K562 (cell line): ENCODE data around the gene CERS6. TPM values are rescaled to one million over a fixed set of nuclear protein-coding genes. Genes with fewer than 3 reads are reported as not detected.

Experiments used
- ATAC-seq: fragments of 200-7000 bp; cut with Tn5 transposase; 3 replicates; pipeline ENCODE4 v1.9.1; 2020; ENCODE audit warnings: moderate library complexity
- BruUV-seq: library from RNA; stranded (reverse); fragments of 400-500 nt; replicated peaks from 2 replicates; lab custom pipeline; 2021; lab: Mats Ljungman, UMichigan
- CTCF ChIA-PET: fragments of 300-600 bp; formaldehyde crosslinking; extraction: SDS; loops from one replicate; lab custom pipeline; 2021; ENCODE audit warnings: low intra/inter-chr PET ratio; lab: Yijun Ruan, JAX
- POLR2A ChIA-PET: fragments of 300-600, 350-650 bp; sonication (Branson Sonifier 250); formaldehyde crosslinking; extraction: SDS; loops from one replicate; lab custom pipeline; 2021; ENCODE audit warnings: antibody characterized with exemption, inconsistent platforms; lab: Yijun Ruan, JAX
- DNase-seq, 4 experiments: peaks; one replicate each; pipeline versions ENCODE4 v3.0.0 to v3.0.0-alpha.2; 2011 to 2018; ENCODE audit warnings: low spot score in 3 of 4, mixed read lengths in 3 of 4; ENCODE audit errors: extremely low read depth in 1 of 4
- FAIRE-seq: peaks from 2 replicates; lab custom pipeline; 2011; peaks lifted over from hg19 to GRCh38; lab: Jason Lieb, UNC
- H2AFZ ChIP-seq: 2 replicates; pipeline ENCODE4 v1.6.0; 2011; ENCODE audit warnings: low read depth, low read length, control low read depth, inconsistent platforms
- H3K27ac ChIP-seq: fragments of 200-600 bp; 3 replicates; pipeline ENCODE4 v1.8.0; 2011; ENCODE audit warnings: low read depth, mild to moderate bottlenecking, control low read depth, inconsistent platforms, low read length, moderate library complexity, mixed read lengths; ENCODE audit errors: extremely low read depth
- H3K27me3 ChIP-seq, 2 experiments: fragments of 300-600 bp in 1 of 2; 2 replicates in 1 of 2; 3 replicates in 1 of 2; pipeline versions ENCODE4 v1.6.0 to v1.8.0; 2011; ENCODE audit warnings: inconsistent platforms in 2 of 2, low read length in 2 of 2, mild to moderate bottlenecking in 1 of 2, mixed read lengths in 1 of 2, moderate library complexity in 1 of 2; ENCODE audit not compliant: control insufficient read depth in 2 of 2, insufficient read depth in 2 of 2
- H3K36me3 ChIP-seq: fragments of 300-600 bp; 3 replicates; pipeline ENCODE4 v1.8.0; 2011; ENCODE audit warnings: mild to moderate bottlenecking, low read length, inconsistent platforms; ENCODE audit not compliant: control insufficient read depth, insufficient read depth
- H3K4me1 ChIP-seq, 2 experiments: fragments of 200-600 bp in 1 of 2; replicated peaks in 1 of 2; 2 replicates in 1 of 2; 3 replicates in 1 of 2; pipeline versions ENCODE4 v1.5.1 to v1.8.0; 2011; ENCODE audit warnings: inconsistent platforms in 2 of 2, low read length in 2 of 2, mild to moderate bottlenecking in 1 of 2, mixed read lengths in 1 of 2, moderate library complexity in 1 of 2; ENCODE audit not compliant: control insufficient read depth in 2 of 2, insufficient read depth in 2 of 2
- H3K4me2 ChIP-seq: 2 replicates; pipeline ENCODE4 v1.6.1; 2011; ENCODE audit warnings: low read length, control low read depth, inconsistent platforms, mixed read lengths; ENCODE audit not compliant: insufficient read depth
- H3K4me3 ChIP-seq: fragments of 200-600 bp; sonication (generic), shearing (Covaris generic); 2 replicates; pipeline ENCODE4 v1.5.1; 2016; ENCODE audit warnings: control low read depth, inconsistent platforms
- H3K79me2 ChIP-seq: fragments of 200-600 bp; 3 replicates; pipeline ENCODE4 v1.8.0; 2011; ENCODE audit warnings: low read length, inconsistent platforms; ENCODE audit not compliant: control insufficient read depth, insufficient read depth
- H3K9ac ChIP-seq, 2 experiments: 2 replicates each; pipeline versions ENCODE4 v1.6.0 to v1.6.1; 2011; ENCODE audit warnings: low read depth in 2 of 2, low read length in 2 of 2, control low read depth in 1 of 2, inconsistent platforms in 1 of 2, mild to moderate bottlenecking in 1 of 2, mixed read lengths in 1 of 2; ENCODE audit not compliant: insufficient read depth in 1 of 2
- H3K9me1 ChIP-seq: one replicate; pipeline ENCODE4 v1.6.0; 2011; ENCODE audit warnings: inconsistent platforms, mild to moderate bottlenecking, low read length, moderate library complexity; ENCODE audit not compliant: control insufficient read depth, insufficient read depth
- H3K9me3 ChIP-seq: replicated peaks from 2 replicates; pipeline ENCODE4 v1.5.1; 2011; ENCODE audit warnings: low read depth, low read length, inconsistent platforms; ENCODE audit not compliant: control insufficient read depth, insufficient read depth
- H4K20me1 ChIP-seq: replicated peaks from 2 replicates; pipeline ENCODE4 v1.6.1; 2011; ENCODE audit warnings: low read length, inconsistent platforms, mixed read lengths; ENCODE audit not compliant: control insufficient read depth, insufficient read depth
- CTCFL ChIP-seq: IDR thresholded peaks from 2 replicates; pipeline ENCODE4 v1.6.1; 2011; ENCODE audit warnings: borderline replicate concordance, low read depth, mild to moderate bottlenecking, moderate library complexity, low read length; ENCODE audit not compliant: insufficient read depth, poor library complexity, severe bottlenecking
- GATA2 ChIP-seq: sonication (generic); formaldehyde crosslinking; IDR thresholded peaks from 2 replicates; pipeline ENCODE4 v1.4.0; 2020; ENCODE audit warnings: mild to moderate bottlenecking, missing genetic modification reagents
- GATAD2A ChIP-seq: fragments of 450-650 bp; IDR thresholded peaks from 2 replicates; pipeline ENCODE4 v1.6.1; 2017
- HMG20B ChIP-seq: fragments of 250-450 bp; sonication (Bioruptor Pico); IDR thresholded peaks from 2 replicates; pipeline ENCODE4 v1.5.0; 2021; ENCODE audit warnings: mild to moderate bottlenecking
- MXD1 ChIP-seq: fragments of 250-450 bp; sonication (Bioruptor Pico); IDR thresholded peaks from 2 replicates; pipeline ENCODE4 v1.8.0; 2021; ENCODE audit warnings: borderline replicate concordance, mild to moderate bottlenecking, moderate library complexity; ENCODE audit not compliant: poor library complexity, severe bottlenecking
- NR0B1 ChIP-seq: fragments of 450-650 bp; IDR thresholded peaks from one replicate; pipeline ENCODE4 v1.6.1; 2018; ENCODE audit warnings: mild to moderate bottlenecking, moderate library complexity; ENCODE audit not compliant: partially characterized antibody
- POLR3A ChIP-seq: IDR thresholded peaks from 2 replicates; pipeline ENCODE4 v1.6.1; 2011; ENCODE audit warnings: borderline replicate concordance, mild to moderate bottlenecking, moderate library complexity; ENCODE audit not compliant: insufficient read length, insufficient read depth; ENCODE audit errors: extremely low read depth
- YBX1 ChIP-seq: fragments of 450-650 bp; IDR thresholded peaks from 2 replicates; pipeline ENCODE4 v1.7.1; 2016; ENCODE audit warnings: mild to moderate bottlenecking
- ZNF124 ChIP-seq: sonication (generic); formaldehyde crosslinking; IDR thresholded peaks from 2 replicates; pipeline ENCODE4 v1.8.1; 2022; ENCODE audit warnings: missing genetic modification reagents
- ZNF445 ChIP-seq: fragments of 250-450 bp; sonication (Bioruptor Pico); IDR thresholded peaks from 2 replicates; pipeline ENCODE4 v1.4.0; 2020; ENCODE audit warnings: low read depth, mild to moderate bottlenecking, moderate library complexity
- WGBS: fragments of 100-300 bp; shearing (Covaris generic); methylation state at CpG from one replicate; pipeline ENCODE4 v1.1.6; 2016; ENCODE audit warnings: low coverage, mixed read lengths; ENCODE audit not compliant: insufficient coverage; ENCODE audit errors: missing lambda C conversion rate; 5-methylcytosine and 5-hydroxymethylcytosine counted together
- in situ Hi-C: fragments of 300-500 bp; cut with MboI; formaldehyde crosslinking; loops from 4 replicates; pipeline ENCODE4 v1.15.0; 2018; ENCODE audit warnings: inconsistent platforms, mixed read lengths
- intact Hi-C: fragments of 100-400 bp; cut with micrococcal nuclease; formaldehyde crosslinking; loops from 2 replicates; pipeline ENCODE4 v1.14.2; 2022
- polyA plus RNA-seq, 8 experiments: library from polyadenylated mRNA; depleted of rRNA in 4 of 8; stranded (reverse) in 5 of 8; unstranded in 3 of 8; fragments of >200 nt; fragmentation: Nextera tagmentation in 2 of 8; fragmentation: Illumina TruSeq in 1 of 8; extraction: Ambion mirVana in 2 of 8; extraction: Trizol in 1 of 8; gene quantifications; 2 replicates each; pipeline versions ENCODE4 v1.2.1 to v1.2.3, GENCODE V29; 2011 to 2014; ENCODE audit warnings: inconsistent platforms in 1 of 8, missing spikeins in 1 of 8
- total RNA-seq, 7 experiments: library from RNA; depleted of rRNA in 6 of 7; stranded (reverse); fragments of >200 nt in 6 of 7; fragmentation: Illumina TruSeq in 2 of 7; extraction: Trizol in 2 of 7; gene quantifications; 2 replicates each; pipeline versions ENCODE4 v1.2.1 to v1.2.3, GENCODE V29; 2011 to 2021; ENCODE audit warnings: low replicate concordance in 1 of 7

CERS6 gene
- total and polyA plus RNA-seq, 9 of the 15 experiments (the other 6 are each of a cell fraction or from before 2014, with no cell fraction given): 1.6 to 13.6 (median 11.4) TPM

- no peaks in the 10 kb centered on the region for H3K9me1 ChIP-seq
- H3K9me3 ChIP-seq: no peaks in the 10 kb centered on the region
- no peaks in the 10 kb centered on the region for H3K79me2 ChIP-seq
- ATAC-seq (no peak), DNase-seq (no peak), FAIRE-seq (no peak)
- CTCF ChIA-PET: no interaction called here
- no peaks in the 10 kb centered on the region for H3K4me1 ChIP-seq
- H4K20me1 ChIP-seq: no peaks in the 10 kb centered on the region
- POLR2A ChIA-PET: interaction anchor here (0.6 to 1.7 kb wide), 5 partner anchors 10 to 118 kb away, joined by 3 to 6 read pairs (median 3); no protein-coding TSS in a partner anchor
- in situ Hi-C loops: no loop called here
- H3K36me3 ChIP-seq: no peaks in the 10 kb centered on the region
- H3K9ac ChIP-seq: no peak overlapping the region
- BruUV-seq: no TSS peak
- intact Hi-C loops: no loop called here
- no peak overlapping the region for H3K4me2 ChIP-seq
- 14% methylated on average over 6 of the region's 6 CpGs for WGBS
- H3K4me3 ChIP-seq: no peak overlapping the region
- H3K27ac ChIP-seq: no peak overlapping the region
- H3K27me3 ChIP-seq: no peaks in the 10 kb centered on the region
- TF ChIP-seq GATAD2A (no peak), MXD1 (CRISPR knock-in tag) (no peak), NR0B1 (no peak), CTCFL (no peak), YBX1 (no peak), GATA2 (no peak), ZNF445 (CRISPR knock-in tag) (no peak), POLR3A (no peak), HMG20B (no peak), ZNF124 (CRISPR knock-in tag) (no peak)
- H2AFZ ChIP-seq: no peak overlapping the region
These were observed 14.7 kb upstream of the CERS6 start for GRCh38 chr2:168441214-168441872.
